Keratinocyte (primary cell): ENCODE data around the gene SPECC1.

Source experiments
- EZH2 ChIP-seq: IDR thresholded peaks from one replicate; pipeline ENCODE4 v1.6.1; 2012; ENCODE audit warnings: inconsistent platforms, mild to moderate bottlenecking, low read length, moderate library complexity
- TF ChIP-seq, protein P1 (sequence below), 3 experiments: IDR thresholded peaks in 1 of 3; conservative IDR thresholded peaks in 1 of 3; optimal IDR thresholded peaks in 1 of 3; 2 replicates in 2 of 3; 3 replicates in 1 of 3; pipeline versions ENCODE3 to v1.5.1; 2011; ENCODE audit warnings: low read length in 3 of 3, mild to moderate bottlenecking in 3 of 3, moderate library complexity in 2 of 3, control low read depth in 1 of 3, inconsistent platforms in 1 of 3; ENCODE audit not compliant: insufficient read depth in 2 of 3; ENCODE audit errors: extremely low read depth in 1 of 3

DNA sequence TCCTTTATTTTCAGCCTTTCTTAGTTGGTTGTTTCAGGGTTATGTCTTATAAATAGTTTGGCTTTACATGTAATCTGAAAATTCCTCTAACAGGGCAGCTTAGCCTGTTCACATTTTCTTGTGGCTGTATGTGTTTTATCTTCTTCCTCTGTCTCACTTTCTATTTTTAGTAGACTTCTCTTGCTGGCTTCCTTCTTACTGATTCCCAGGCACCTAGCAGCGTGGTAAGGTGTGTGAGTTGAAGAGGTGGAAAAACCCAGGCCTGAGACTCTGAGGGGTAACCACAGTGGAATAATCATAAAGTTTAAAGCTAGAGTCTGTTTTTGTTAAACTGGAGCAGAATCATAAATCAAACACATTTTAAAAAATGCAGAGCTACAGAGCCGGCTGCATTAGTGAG is 267.3 kb downstream of the SPECC1 start:
- TF ChIP-seq, protein P1, sequence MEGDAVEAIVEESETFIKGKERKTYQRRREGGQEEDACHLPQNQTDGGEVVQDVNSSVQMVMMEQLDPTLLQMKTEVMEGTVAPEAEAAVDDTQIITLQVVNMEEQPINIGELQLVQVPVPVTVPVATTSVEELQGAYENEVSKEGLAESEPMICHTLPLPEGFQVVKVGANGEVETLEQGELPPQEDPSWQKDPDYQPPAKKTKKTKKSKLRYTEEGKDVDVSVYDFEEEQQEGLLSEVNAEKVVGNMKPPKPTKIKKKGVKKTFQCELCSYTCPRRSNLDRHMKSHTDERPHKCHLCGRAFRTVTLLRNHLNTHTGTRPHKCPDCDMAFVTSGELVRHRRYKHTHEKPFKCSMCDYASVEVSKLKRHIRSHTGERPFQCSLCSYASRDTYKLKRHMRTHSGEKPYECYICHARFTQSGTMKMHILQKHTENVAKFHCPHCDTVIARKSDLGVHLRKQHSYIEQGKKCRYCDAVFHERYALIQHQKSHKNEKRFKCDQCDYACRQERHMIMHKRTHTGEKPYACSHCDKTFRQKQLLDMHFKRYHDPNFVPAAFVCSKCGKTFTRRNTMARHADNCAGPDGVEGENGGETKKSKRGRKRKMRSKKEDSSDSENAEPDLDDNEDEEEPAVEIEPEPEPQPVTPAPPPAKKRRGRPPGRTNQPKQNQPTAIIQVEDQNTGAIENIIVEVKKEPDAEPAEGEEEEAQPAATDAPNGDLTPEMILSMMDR (optimal IDR thresholded peaks at IDR 0.05 in 1 of 3, IDR thresholded peaks at IDR 0.05 in 1 of 3, conservative IDR thresholded peaks at IDR 0.05 in 1 of 3; ENCODE audit: extremely low read depth in 1 of 3, insufficient read depth in 2 of 3, low read length in 3 of 3): no peak
- no peak for TF ChIP-seq EZH2
